Pulmonary artery endothelial cell (primary cell): ENCODE measurements around the gene LAMA1. TPM values are rescaled to one million over a fixed set of nuclear protein-coding genes. Genes with fewer than 3 reads are reported as not detected.

Experiments
- DNase-seq: peaks from one replicate; pipeline ENCODE4 v3.0.0-alpha.2; 2011; ENCODE audit warnings: low read depth, low spot score
- total RNA-seq: library from RNA; depleted of rRNA; stranded (reverse); fragments of >200 nt; gene quantifications from 2 replicates; pipeline ENCODE4 v1.2.3, GENCODE V29; 2014

LAMA1 gene
- total RNA-seq, 1 donor from 2014 or later: under 0.01 TPM

DNA sequence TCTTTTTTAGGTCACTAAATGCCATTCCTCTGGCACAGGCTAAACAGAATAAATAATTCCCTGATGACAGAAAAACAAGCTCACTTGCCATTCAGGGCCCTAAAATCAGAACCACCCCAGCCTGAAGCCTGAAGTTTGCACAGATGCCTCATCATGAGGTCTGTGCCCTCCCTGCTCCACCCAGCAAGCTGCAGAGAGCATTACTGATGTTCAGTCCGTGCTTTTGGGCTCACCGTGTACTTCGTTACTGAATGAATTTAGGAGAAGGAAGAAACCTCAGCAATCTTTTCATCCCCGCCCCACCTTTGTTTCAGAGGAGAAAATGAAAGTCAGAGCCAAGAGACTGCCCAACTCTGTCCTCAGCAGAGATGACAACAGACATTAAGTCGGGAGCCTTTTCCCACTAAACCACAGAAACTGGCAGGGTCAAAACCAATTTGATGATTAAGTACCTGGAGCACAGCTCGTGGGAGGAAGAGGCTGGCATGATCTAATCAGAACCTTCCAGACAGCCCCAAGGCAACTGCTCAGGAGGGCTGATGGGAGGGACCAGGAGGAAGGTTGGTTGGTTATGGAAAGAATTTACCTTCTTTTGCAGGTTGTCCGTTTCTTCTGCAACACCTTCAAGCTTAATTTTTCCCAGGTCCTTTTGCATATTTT is 122.7 kb downstream of the LAMA1 start:
- DNase-seq: no peak

DNA sequence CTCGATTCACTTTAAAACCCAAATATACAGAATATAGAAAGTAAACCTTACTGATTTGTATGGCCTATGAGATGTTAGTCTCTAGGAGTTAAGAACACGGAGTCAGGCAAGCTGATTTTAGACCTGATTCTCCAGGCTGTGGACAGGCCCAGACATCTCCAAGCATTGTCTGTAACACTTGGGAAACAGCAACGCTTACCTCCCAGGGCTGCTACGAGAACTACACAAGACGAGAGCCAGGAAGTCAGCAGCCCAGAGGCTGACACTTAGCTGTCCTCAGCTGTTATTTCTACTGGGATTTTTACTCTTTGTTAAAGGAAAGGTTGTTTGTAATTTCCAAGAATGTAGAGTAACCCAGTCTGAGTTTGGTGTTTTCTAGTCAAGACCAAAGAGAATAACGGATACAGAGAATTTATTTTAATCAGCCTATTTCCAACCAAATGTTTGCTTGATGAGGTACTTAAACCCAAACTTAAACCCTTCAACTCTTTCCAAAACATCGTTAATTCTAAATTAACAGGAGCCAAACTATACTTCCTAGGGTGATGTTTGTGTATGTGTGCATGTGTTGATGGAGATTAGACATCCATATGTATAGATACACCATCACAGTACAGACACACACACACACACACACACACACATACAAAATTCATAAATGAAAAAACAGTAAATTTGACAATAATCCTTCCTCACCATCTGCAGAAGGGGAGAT is 123.4 kb downstream of the LAMA1 start:
- DNase-seq: no peak

DNA sequence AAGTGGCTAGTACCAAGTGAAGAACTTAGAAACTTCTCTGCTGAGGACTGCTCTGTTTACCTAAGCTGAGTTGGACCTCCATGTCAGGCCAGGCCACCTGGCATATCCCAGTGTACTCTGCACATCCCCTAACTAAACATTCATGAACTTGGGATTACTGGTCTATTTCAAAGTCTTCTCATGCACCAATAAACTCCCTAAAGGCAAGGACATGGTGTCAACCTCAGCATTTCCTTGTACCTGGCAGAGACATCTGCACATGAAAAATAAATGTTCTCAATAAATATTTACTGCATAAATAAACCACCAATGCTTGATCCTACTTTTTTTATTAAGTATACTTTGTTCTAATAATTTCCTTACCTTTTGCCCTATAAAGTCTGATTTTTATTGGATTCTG is 124.8 kb downstream of the LAMA1 start:
- no peak for DNase-seq

DNA sequence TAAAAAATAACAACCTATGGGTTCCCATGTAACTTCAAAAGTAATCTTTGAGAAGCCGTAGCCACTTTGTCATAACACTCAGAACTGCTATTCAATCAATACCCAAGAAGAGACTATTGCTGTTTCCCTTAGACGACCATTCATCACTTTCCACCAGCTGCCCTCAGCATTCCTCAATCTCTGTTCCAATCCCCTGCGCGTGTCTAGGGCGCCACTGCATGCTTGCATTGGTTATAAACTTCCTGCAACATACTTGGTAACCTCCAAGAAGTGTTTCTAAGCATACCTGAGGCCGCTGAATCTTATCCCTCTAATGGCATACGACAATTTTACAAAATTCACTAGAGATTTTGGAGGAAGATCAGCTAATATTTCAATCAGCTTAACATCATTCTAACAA is 134.2 kb downstream of the LAMA1 start:
- no peak for DNase-seq

DNA sequence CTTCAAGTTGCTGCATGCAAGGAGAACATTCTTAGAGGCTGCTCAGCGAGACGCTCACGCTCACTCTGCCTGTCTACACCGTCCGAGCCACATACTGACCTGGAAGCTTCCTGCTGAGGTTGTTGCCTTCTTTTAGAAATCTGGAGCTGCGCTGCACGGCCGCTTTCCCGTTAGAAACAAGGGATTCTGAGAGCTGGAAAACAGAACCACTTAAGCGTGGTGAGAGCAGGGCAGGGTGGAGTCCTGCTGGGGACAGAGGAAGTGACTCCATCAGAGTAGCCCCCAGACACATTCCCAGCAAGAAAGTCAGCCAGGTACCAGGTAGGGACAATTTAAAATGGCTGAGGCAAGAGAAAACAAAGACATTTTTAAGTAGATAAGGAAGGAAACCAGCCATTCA is 135.2 kb downstream of the LAMA1 start:
- DNase-seq: no peak

DNA sequence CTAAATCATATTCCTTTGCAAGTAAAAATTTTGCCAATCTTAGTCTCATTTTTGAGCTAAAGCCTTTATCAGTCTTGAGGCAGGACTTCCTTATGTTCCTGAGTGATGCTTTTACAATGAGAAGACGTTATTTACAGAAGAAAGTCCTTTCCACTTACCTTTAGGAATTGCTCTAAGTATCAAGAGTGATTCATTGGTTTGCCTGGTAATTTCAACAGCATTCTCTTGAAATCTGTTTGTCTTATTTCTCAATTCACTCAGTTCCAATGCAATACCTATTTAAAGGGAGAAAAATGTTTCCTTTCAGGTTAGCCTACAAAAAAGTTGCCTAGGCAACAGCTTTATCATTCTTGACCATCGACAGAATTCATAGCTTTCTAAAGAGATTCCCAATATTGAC is 137.2 kb downstream of the LAMA1 start:
- DNase-seq: no peak

DNA sequence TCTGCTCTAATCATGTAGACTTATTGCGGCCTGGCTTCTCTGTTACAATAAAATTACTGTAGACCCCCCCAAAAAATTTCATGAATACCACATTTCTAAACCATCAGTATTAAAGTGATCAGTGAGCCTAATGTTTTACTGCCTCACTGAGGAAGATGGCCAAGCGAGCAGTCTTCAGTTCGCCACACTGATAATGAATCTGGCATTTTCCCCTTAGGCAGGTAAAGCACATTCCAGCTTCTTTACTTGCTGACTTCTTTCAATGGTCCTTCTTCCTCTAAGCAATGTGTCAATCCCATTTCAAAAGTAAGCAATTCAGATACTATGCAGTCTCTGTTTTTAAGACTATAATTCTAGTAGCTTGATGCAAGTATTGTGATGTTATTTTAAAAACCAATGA is 137.6 kb downstream of the LAMA1 start:
- no peak for DNase-seq

DNA sequence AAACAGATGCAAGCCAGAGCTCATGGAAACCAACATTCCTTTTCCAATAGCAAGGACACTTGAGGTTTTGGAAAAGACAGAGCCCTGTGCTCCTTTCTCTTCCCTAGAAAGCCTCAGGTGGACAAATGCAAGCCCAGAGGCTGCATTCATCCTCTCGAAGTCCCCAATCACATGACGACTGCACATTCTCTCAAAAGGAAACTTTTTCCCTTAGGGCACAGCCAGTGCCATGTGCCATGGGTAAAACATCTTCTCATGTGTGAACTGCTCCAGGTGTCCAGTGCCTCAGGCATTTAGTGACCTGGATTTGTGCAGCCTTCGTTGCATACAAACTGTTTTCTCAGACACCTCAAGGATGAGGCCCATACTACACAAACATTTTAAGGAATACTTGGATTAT is 140.7 kb downstream of the LAMA1 start:
- no peak for DNase-seq

DNA sequence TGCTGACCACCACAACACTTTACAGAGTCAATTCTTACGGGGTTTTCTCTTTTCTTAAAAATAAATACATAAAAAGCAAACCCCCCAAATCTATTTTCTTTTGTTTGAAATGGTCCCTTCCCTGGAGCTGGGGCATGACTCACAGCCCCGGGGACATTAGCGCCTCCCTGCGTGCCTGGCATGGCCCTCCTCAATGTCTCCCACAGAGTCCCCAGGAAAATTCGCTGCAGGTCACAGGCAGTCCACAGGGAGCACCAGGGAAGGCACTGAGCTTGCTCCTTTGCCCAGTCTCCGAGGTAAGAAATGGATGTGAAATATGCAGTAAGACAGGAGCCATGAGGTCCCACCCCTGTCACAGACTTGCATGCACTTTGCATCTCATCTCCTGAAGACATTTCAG is 142.5 kb downstream of the LAMA1 start:
- no peak for DNase-seq

DNA sequence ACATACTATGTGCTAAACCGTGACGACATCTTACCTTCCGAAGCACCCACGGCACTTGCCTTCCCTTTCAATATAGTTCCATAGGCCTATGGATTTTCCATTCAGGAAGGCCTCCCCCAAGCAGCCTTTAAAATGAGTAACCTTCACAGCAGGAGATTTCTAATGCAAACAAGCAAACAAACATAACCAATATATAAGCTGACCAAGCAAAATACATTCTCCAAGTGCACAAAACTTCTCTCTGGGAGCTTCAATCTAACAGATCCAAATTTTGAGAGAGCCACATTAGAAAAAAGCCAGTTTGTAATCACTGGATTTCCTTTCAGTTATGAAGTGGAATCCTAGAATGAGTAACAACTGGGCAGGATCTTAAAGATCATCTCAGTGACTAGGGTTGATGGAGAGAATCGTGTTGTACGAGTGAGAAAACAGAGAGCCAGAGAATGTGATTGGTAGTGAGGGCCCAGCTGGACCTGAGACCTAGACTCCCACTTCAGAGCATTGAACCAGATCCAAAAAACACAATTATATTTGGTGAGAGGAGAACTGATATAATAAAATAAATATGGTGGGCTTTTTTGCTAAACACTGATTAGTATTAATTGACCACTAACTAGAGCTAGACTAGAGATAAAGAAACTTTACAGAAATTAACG is 145.6 kb downstream of the LAMA1 start:
- DNase-seq: no peak

DNA sequence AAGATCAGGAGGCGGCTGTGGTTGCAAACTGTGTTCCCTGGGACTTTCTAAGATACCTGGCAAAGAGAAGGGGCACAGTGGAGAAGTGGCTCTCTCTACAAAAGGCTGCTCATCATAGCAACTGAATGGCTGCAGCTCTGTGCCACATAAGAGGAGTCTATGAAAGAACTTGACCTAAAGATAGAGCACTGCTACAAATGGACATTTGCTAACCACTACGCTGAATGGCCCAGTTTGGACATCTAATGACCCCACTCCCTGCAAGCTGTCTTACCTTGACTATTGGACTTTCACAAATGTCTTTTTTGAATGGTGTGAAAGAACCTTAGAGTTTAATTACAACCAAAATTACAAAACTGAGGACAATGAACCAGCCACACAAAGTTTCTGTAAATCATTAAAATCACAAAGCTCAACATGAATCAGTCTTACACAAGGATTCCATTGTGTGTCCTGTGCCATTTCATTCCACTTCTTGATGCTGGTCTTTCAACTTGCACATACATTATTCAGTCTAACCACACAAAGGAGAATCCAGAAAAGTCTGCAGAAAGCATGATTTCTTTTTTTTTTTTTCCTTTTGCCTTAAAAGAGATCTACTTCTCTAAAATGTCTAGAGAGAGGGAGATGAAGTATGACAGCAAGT is 154.0 kb downstream of the LAMA1 start:
- DNase-seq: no peak

DNA sequence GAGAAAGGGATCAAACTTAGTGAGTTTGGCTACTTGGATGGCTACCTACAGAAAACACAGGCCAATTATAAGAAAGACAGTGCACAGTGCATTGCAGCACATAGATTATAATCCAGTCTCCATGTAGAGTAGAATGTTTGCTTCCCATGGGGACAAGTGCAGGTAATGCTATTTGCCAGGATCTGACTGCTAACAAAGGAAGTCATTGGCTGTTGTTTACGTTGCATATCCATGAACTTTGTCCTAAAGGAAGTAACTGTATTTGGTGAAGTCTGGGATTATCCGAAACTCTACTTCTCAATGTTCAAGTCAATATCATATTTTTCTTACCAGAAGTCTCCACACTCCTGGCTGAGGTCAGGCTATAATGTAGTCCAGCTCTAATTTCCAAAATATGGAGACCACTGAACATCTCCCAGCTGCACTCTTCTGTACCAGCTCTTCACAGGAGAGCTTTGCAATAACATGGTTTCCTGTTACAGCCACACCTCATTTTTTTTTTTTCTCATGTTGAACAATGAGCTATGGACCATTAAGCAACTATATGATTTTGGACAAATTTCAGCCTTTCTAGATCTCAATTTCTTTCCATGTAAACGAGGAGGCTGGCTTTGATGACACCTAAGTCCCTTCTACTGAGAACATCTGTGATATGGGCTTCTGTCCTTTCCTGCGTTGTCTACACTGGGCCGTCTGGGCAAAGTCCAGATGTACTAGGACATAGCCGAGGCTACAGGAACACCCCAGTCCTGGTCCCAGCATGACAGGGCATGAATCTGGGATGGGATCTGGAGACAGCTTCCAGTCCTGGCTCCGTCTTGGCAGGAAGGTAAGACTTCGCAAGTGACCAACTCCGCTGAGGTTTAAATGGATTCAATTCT is 154.8 kb downstream of the LAMA1 start:
- DNase-seq: no peak

DNA sequence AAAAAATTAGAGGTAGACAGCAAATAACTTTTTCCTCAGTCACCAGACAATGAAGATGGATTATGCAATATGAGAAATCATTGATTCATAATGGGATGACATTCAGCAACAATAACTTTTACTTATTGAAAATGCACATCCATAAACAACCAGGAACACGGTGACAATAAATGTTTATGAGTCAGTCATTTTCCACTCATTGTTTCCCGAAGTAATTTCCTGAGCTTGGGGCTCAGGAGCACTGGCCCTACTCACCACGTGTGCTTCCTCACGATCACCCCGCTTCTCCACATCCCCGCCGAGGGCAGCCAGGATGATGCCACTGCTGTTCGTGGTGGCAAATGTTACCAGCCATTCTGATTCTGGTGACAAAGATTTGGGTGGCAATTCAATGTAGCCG is 156.3 kb downstream of the LAMA1 start:
- DNase-seq: no peak

DNA sequence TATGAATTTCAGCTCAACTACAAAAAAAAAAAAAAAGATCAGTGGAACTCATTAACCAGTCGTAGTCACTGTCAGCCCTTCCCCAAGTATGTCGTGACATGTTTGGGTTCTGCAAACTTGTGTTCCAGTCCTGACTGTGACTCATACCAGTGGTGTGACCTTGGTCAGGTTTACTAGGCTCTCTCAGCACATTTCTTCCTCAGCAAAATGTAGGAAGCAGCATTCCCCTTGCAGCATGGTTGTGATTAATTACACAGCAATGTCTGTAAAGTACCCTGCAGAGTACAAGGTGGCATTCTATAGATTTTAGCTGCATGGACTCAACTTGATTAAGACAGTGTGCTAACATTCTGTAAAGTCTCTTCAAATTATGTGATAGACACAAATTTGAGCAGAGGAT is 156.9 kb downstream of the LAMA1 start:
- no peak for DNase-seq

DNA sequence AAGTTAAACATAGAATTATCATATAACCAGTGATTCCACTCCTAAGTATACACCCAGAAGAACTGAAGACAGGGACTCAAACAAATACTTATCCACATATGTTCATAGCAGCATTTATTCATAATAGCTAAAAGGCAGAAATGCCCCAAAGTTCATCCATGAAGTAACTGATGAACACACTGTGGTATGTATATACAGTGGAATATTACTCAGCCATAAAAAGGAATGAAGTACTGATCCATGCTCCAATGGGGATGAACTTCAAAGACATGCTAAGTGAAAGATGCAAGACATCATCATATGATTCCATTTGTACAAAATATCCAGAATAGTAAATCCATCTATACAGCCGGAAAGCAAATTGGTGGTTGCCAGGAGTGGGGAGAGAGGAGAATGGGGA is 157.5 kb downstream of the LAMA1 start:
- DNase-seq: no peak

DNA sequence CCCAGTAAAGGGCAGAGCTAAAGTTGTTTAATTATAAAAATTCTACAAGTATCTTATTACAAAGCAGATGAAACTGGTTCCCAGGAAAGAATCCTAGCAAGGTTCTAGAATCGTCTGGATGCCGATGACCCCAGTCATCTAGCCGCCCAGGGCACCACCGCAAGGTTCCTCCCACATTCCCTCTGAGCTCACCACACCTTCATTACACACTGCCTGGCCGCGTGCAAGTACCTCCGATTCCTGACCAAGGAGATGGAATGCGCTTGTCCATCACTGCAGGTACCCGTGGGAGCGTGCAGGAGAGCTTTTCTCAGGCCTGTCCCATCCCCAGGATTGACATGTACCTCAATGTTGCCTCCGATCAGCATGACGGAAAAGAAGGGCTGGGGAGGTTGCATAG is 158.5 kb downstream of the LAMA1 start:
- DNase-seq: no peak

DNA sequence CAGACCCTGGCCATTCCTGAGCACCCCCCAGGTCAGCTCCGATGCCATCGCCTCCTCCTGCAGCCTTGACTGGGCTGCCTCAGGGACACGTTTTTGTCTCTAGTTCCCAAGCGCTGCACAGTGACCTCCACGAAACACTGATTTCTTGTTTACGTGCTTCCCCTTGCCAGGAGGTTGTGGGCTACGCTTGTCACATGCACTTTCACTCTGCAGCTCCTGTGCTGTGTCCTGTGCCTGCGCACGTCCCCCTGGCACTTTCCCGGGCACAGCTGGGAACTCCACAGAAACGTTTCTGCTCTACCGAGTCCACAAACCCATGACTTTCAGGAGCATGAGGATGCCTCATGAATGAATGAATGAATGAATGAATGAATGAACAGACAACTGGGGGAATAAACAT is 160.6 kb downstream of the LAMA1 start:
- DNase-seq: no peak

DNA sequence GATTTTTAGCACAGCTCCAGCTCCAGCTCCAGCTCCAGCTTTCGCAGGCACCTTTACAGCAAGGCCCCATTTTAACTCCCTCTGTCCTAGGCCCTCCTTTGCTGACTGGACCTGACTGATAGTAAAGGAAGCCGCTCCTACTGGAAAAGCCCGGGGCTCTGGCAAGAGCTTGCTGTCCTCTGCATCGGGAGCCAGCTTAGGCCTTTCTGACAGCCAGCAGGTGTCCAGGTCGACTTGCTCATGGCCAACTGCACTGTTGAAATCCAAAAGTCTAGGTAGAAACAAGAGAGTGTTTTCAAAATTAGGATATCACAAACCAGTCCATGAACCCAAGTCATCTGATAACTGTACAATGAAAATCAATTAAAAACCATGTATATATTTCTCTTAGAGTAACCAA is 161.1 kb downstream of the LAMA1 start:
- DNase-seq: no peak

DNA sequence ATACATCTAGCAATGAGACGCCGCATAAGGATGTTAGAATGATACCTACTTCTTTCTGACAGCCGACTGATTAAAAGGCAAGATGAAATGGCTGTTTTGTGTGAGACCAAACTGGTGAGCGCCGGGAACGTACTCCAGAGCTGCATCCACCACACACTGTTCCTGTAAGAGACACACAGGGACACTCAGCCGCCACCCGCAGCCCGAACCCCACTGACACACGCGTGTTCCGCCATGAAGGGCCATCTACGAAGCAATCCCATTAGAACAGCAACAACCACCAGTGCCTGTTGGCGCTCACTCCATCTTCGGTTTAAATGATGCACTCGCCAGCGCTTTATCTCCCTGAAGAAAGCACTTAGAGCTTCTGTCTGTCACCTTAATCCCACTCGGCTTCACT is 162.3 kb downstream of the LAMA1 start:
- no peak for DNase-seq

DNA sequence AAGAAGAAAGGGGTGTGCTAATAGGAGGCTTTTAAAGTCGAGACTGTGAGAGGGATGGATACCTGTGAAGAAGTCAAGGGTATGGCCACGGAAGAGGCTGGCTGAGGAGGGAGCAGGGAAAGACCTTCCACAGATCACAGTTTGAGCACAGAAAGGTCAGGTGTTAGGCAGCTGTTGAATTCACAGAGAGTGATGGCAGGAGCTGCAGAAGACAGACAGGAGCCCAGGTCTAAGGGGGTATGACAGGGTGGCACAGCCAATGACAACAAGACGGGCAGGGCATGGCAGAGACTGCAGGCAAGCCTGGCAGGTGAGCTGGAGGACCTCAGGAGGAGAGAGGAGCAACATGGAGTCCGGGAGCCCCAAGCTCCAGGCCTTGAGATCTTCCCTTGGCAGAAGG is 163.1 kb downstream of the LAMA1 start:
- no peak for DNase-seq

DNA sequence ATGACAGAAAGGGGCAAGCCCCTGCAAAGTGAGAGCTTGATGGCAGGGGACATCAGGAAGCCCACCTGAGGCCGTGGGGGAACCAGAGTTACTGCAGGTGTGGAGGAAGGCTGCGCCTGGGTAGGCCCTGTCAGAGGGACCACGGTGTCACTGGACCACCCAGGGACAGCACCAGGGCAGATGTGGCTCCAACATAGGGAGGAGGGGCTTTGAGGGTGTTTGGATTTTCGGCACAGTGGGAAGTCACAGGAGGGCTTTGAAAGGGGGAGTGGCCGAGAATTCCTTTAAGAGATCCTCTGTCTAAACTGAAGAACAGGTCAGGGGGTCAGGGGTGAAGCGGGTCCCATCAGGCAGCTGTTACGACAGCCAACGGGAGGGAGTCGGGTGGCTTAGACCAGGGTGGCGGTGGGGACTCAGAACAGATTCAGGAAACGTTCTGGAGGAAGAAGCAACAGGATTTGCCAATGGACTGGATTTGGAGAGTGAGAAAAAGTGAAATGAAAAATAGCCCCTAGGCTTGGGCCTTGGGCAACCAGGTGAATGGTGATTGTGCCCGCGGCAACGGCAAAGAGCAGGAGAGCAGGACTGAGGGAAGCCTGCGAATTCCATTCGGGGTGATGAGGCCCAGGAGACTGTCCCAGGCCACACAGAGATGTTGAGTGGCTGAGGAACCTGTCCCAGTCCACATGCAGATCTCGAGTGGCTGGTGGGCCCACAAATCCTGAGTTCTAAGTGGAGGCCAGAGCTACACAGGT is 166.1 kb downstream of the LAMA1 start:
- no peak for DNase-seq
